Measurements from ENCODE around the gene KLRD1.

GRCh38 chr12:10341892-10342509 is 34.3 kb downstream of the KLRD1 start:
- TF ChIP-seq ZBTB33 (IDR thresholded peaks at IDR 0.05), result no peak
- TF ChIP-seq CTCF (IDR thresholded peaks at IDR 0.05; ENCODE audit: low read depth, low read length, missing input control), result no peak
- TF ChIP-seq SP1 (IDR thresholded peaks at IDR 0.05), result no peak
- no peak for TF ChIP-seq YY1 (IDR thresholded peaks at IDR 0.05)
- TF ChIP-seq REST (IDR thresholded peaks at IDR 0.05), result no peak
- TF ChIP-seq FOXA1 (IDR thresholded peaks at IDR 0.05), result no peak
- no peak for TF ChIP-seq TAF1 (conservative IDR thresholded peaks at IDR 0.05)
- TF ChIP-seq RAD21 (IDR thresholded peaks at IDR 0.05), result no peak

All from liver (tissue), 3 donors.